Neural progenitor cell (in vitro differentiated cells): Measurements from ENCODE around the gene EDEM3.

Experiments
- EZH2 ChIP-seq: fragments of 200-600 bp; sonication (generic); IDR thresholded peaks from 2 replicates; pipeline ENCODE4 v1.6.1; 2017; ENCODE audit warnings: antibody characterized with exemption, mild to moderate bottlenecking, moderate library complexity
- EZH2phosphoT487 ChIP-seq: fragments of 200-600 bp; sonication (generic); IDR thresholded peaks from 2 replicates; pipeline ENCODE4 v1.6.1; 2017; ENCODE audit warnings: antibody characterized with exemption
- TF ChIP-seq, protein P1 (sequence below): fragments of 200-600 bp; sonication (generic); IDR thresholded peaks from 2 replicates; pipeline ENCODE4 v1.5.1; 2017; ENCODE audit warnings: antibody characterized with exemption, mild to moderate bottlenecking

- TF ChIP-seq, protein P1, sequence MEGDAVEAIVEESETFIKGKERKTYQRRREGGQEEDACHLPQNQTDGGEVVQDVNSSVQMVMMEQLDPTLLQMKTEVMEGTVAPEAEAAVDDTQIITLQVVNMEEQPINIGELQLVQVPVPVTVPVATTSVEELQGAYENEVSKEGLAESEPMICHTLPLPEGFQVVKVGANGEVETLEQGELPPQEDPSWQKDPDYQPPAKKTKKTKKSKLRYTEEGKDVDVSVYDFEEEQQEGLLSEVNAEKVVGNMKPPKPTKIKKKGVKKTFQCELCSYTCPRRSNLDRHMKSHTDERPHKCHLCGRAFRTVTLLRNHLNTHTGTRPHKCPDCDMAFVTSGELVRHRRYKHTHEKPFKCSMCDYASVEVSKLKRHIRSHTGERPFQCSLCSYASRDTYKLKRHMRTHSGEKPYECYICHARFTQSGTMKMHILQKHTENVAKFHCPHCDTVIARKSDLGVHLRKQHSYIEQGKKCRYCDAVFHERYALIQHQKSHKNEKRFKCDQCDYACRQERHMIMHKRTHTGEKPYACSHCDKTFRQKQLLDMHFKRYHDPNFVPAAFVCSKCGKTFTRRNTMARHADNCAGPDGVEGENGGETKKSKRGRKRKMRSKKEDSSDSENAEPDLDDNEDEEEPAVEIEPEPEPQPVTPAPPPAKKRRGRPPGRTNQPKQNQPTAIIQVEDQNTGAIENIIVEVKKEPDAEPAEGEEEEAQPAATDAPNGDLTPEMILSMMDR, result no peak
- TF ChIP-seq EZH2 (no peak), EZH2phosphoT487 (no peak)
Measured at GRCh38 chr1:184647471-184647870, 107.2 kb downstream of the EDEM3 start.
